GM23248 (cell line): ENCODE results near the gene CAMK2D. TPM values are rescaled to one million over a fixed set of nuclear protein-coding genes. Genes with fewer than 3 reads are reported as not detected.

ENCODE experiments used
- DNase-seq: peaks from one replicate; pipeline ENCODE4 v3.0.0-alpha.2; 2015
- H2AFZ ChIP-seq: fragments of 200-600 bp; sonication (generic); 2 replicates; pipeline ENCODE4 v1.6.1; 2016; ENCODE audit warnings: antibody characterized with exemption
- H3F3A ChIP-seq: fragments of 200-600 bp; sonication (generic); 2 replicates; pipeline ENCODE4 v1.6.1; 2016; ENCODE audit warnings: mild to moderate bottlenecking, antibody characterized with exemption, mixed run types; ENCODE audit not compliant: insufficient read depth
- H3K27ac ChIP-seq: fragments of 200-600 bp; sonication (generic); 2 replicates; pipeline ENCODE4 v1.5.1; 2016; ENCODE audit warnings: mild to moderate bottlenecking
- H3K27me3 ChIP-seq: fragments of 200-600 bp; sonication (generic); replicated peaks from 2 replicates; pipeline ENCODE4 v1.6.1; 2016; ENCODE audit warnings: mild to moderate bottlenecking; ENCODE audit not compliant: insufficient read depth
- H3K36me3 ChIP-seq: fragments of 200-600 bp; sonication (generic); 2 replicates; pipeline ENCODE4 v1.6.1; 2016; ENCODE audit warnings: low read depth, mild to moderate bottlenecking
- H3K4me1 ChIP-seq: fragments of 200-600 bp; sonication (generic); 2 replicates; pipeline ENCODE4 v1.6.1; 2016; ENCODE audit warnings: mild to moderate bottlenecking; ENCODE audit not compliant: insufficient read depth
- H3K4me2 ChIP-seq: fragments of 200-600 bp; sonication (generic); one replicate; pipeline ENCODE4 v1.6.1; 2016; ENCODE audit warnings: mild to moderate bottlenecking; ENCODE audit not compliant: unreplicated experiment
- H3K4me3 ChIP-seq: fragments of 200-600 bp; sonication (generic); 2 replicates; pipeline ENCODE4 v1.5.1; 2016; ENCODE audit warnings: mild to moderate bottlenecking
- H3K79me2 ChIP-seq: fragments of 200-600 bp; sonication (generic); 2 replicates; pipeline ENCODE4 v1.6.1; 2016; ENCODE audit warnings: mild to moderate bottlenecking; ENCODE audit not compliant: insufficient read depth
- H3K9ac ChIP-seq: fragments of 200-600 bp; sonication (generic); 2 replicates; pipeline ENCODE4 v1.6.1; 2016; ENCODE audit warnings: mild to moderate bottlenecking
- H3K9me2 ChIP-seq: fragments of 200-600 bp; sonication (generic); 2 replicates; pipeline ENCODE4 v1.6.1; 2016; ENCODE audit warnings: mixed run types, mild to moderate bottlenecking, moderate library complexity; ENCODE audit not compliant: insufficient read depth
- H3K9me3 ChIP-seq: fragments of 200-600 bp; sonication (generic); one replicate; pipeline ENCODE4 v1.6.1; 2017; ENCODE audit warnings: low read depth
- H4K20me1 ChIP-seq: fragments of 200-600 bp; sonication (generic); 2 replicates; pipeline ENCODE4 v1.6.0; 2016; ENCODE audit not compliant: insufficient read depth
- EZH2 ChIP-seq: fragments of 200-600 bp; sonication (generic); IDR thresholded peaks from 2 replicates; pipeline ENCODE4 v1.6.1; 2018; ENCODE audit warnings: antibody characterized with exemption, mild to moderate bottlenecking; ENCODE audit not compliant: insufficient read depth, poor library complexity, severe bottlenecking
- EZH2phosphoT487 ChIP-seq: fragments of 200-600 bp; sonication (generic); IDR thresholded peaks from 2 replicates; pipeline ENCODE4 v1.6.1; 2018; ENCODE audit warnings: antibody characterized with exemption, moderate library complexity, mild to moderate bottlenecking, low read depth; ENCODE audit not compliant: insufficient read depth
- WGBS, 2 experiments: methylation state at CpG; one replicate each; pipeline ENCODE4 v1.1.6; 2015 to 2017; ENCODE audit warnings: low lambda C conversion rate in 2 of 2, low coverage in 1 of 2; ENCODE audit errors: missing lambda C conversion rate in 2 of 2; 5-methylcytosine and 5-hydroxymethylcytosine counted together
- in situ Hi-C: fragments of 300-500 bp; cut with MboI; formaldehyde crosslinking; loops from 2 replicates; pipeline ENCODE4 v1.15.0; 2020
- polyA plus RNA-seq: library from polyadenylated mRNA; unstranded; fragments of >200 nt; fragmentation: Nextera tagmentation; extraction: Ambion mirVana; gene quantifications from 2 replicates; pipeline ENCODE4 v1.2.1, GENCODE V29; 2016
- total RNA-seq: library from RNA; depleted of rRNA; stranded (reverse); fragments of >200 nt; shearing (Covaris generic); gene quantifications from 2 replicates; pipeline ENCODE4 v1.2.3, GENCODE V29; 2014

CAMK2D gene
- total and polyA plus RNA-seq, 2 experiments from 2014 or later = 78.8 to 94.5 TPM

DNA sequence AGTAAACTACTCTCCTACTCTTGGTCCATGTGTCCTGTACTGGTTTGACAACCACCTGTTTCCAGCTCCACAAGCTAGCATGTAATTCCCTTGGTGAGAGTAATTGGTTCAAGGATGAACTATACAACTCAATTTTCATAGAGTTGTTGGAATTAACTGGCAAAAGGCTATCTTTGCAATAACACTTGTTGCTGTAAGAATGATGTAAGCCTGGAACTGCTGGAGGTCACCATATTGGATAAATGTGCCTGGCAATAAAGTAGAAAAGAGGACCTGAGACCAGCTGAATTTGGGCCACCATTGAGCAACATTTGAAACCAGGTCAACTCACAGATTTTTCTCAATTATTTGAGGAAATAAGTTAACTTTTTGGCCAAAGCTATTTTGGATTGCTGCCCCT lies 175.5 kb downstream of the CAMK2D start:
- Histone ChIP-seq H2AFZ (no peak overlapping the region), H4K20me1 (0 out of 2 replicates have a peak, but pooled peaks cover 5% of the 10 kb centered on the region), H3K4me3 (no peak overlapping the region), H3K9me3 (no peaks in the 10 kb centered on the region), H3K27me3 (no peaks in the 10 kb centered on the region), H3K27ac (no peak overlapping the region), H3K4me1 (peaks cover 17% of the 10 kb centered on the region; the same call in 1 of the 2 replicates), H3F3A (peaks cover 19% of the 10 kb centered on the region; the same call in 1 of the 2 replicates), H3K4me2 (no peak overlapping the region), H3K36me3 (peaks cover 5% of the 10 kb centered on the region; the same call in 1 of the 2 replicates), H3K79me2 (peaks cover 73% of the 10 kb centered on the region), H3K9ac (no peak overlapping the region), H3K9me2 (no peaks in the 10 kb centered on the region)
- TF ChIP-seq EZH2phosphoT487 = no peak
- TF ChIP-seq EZH2 = no peak
- no peak for DNase-seq
- in situ Hi-C loops = no loop called here

DNA sequence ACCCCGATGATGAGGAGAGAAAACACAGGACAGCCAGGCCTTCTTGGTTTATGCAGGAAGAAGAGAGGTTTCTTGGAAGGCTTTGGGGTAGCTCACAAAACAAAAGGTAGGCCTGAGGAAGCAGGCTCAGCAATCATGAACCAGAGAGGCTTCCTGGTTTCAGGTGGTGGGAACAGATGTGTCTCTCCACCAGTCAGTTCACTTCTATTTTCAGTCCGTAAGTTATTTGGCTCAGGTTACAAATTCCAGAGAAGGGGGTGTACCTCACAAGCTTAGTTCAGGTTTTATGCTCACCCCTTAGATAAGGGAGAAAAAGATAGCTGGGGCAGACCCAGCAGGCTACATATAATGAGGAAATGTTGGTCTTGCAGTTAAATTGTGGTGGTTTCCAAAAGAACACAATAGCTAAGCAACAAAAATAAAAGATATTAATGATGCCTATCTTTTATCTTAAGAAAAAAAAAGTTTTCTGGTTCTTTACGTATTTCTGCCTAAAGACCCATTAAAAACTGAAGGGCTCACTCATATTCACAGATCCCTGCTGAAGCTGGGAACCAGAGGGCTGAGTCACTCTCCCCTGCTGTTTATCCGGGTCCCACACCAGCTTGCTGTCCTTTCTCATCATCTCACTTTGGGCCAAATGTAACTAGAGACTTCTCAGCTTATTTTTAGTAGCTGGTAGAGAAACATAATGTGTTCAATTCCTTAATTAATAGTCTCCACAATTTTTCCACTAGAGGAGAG lies 177.0 kb downstream of the CAMK2D start:
- no peak for TF ChIP-seq EZH2
- TF ChIP-seq EZH2phosphoT487 = no peak
- peaks cover 22% of the 10 kb centered on the region; the same call in 1 of the 2 replicates for H3K4me1 ChIP-seq
- 48 to 53% methylated on average over 4 of the region's 4 CpGs for WGBS, 2 experiments
- peaks cover 27% of the 10 kb centered on the region for H3F3A ChIP-seq
- H3K36me3 ChIP-seq = peaks cover 5% of the 10 kb centered on the region; the same call in 1 of the 2 replicates
- in situ Hi-C loops = no loop called here
- no peak overlapping the region for H3K4me2 ChIP-seq
- H3K27me3 ChIP-seq = no peaks in the 10 kb centered on the region
- H3K9ac ChIP-seq = no peak overlapping the region
- H3K9me2 ChIP-seq = no peaks in the 10 kb centered on the region
- H3K9me3 ChIP-seq = no peaks in the 10 kb centered on the region
- H4K20me1 ChIP-seq = 0 out of 2 replicates have a peak, but pooled peaks cover 5% of the 10 kb centered on the region
- no peak overlapping the region for H3K4me3 ChIP-seq
- DNase-seq = peak; percentile 82
- H2AFZ ChIP-seq = no peak overlapping the region
- 0 out of 2 replicates have a peak overlapping the region, but pooled peaks have one; percentile 13 for H3K27ac ChIP-seq
- H3K79me2 ChIP-seq = peaks cover 85% of the 10 kb centered on the region

- no peak overlapping the region for H3K4me2 ChIP-seq
- 87 to 88% methylated on average over 4 of the region's 4 CpGs for WGBS, 2 experiments
These were observed 178.8 kb downstream of the CAMK2D start for GRCh38 chr4:113582737-113583136.

GRCh38 chr4:113579360-113579759 lies 182.2 kb downstream of the CAMK2D start:
- Histone ChIP-seq H3K9me2 (no peaks in the 10 kb centered on the region), H3K4me3 (no peak overlapping the region), H3F3A (peaks cover 21% of the 10 kb centered on the region), H3K4me1 (peaks cover 42% of the 10 kb centered on the region), H3K4me2 (no peak overlapping the region), H3K27ac (no peak overlapping the region), H3K36me3 (peaks cover 5% of the 10 kb centered on the region; the same call in 1 of the 2 replicates), H3K9ac (no peak overlapping the region), H3K27me3 (no peaks in the 10 kb centered on the region), H2AFZ (no peak overlapping the region), H4K20me1 (no peaks in the 10 kb centered on the region), H3K9me3 (no peaks in the 10 kb centered on the region), H3K79me2 (peaks cover 85% of the 10 kb centered on the region)
- in situ Hi-C loops = no loop called here
- DNase-seq = no peak
- 98 to 100% methylated on average over 1 of the region's 1 CpG for WGBS, 2 experiments
- no peak for TF ChIP-seq EZH2
- no peak for TF ChIP-seq EZH2phosphoT487

More at GRCh38 chr4:113582737-113583136, 178.8 kb downstream of the CAMK2D start:
- Histone ChIP-seq H3K36me3 (peaks cover 5% of the 10 kb centered on the region; the same call in 1 of the 2 replicates), H3K27ac (no peak overlapping the region), H3K9me2 (no peaks in the 10 kb centered on the region), H3K9ac (no peak overlapping the region), H3K4me3 (no peak overlapping the region), H2AFZ (no peak overlapping the region), H3K27me3 (no peaks in the 10 kb centered on the region), H3F3A (peaks cover 20% of the 10 kb centered on the region), H3K9me3 (no peaks in the 10 kb centered on the region), H3K79me2 (peaks cover 87% of the 10 kb centered on the region), H3K4me1 (peaks cover 23% of the 10 kb centered on the region; the same call in 1 of the 2 replicates), H4K20me1 (0 out of 2 replicates have a peak, but pooled peaks cover 5% of the 10 kb centered on the region)
- TF ChIP-seq EZH2 (no peak), EZH2phosphoT487 (no peak)
- in situ Hi-C loops = no loop called here
- no peak for DNase-seq
